ENCODE data around the gene MROH9. TPM values are rescaled to one million over a fixed set of nuclear protein-coding genes. Genes with fewer than 3 reads are reported as not detected.

The MROH9 gene
- total RNA-seq, 1 donor from 2014 or later = not detected

DNA sequence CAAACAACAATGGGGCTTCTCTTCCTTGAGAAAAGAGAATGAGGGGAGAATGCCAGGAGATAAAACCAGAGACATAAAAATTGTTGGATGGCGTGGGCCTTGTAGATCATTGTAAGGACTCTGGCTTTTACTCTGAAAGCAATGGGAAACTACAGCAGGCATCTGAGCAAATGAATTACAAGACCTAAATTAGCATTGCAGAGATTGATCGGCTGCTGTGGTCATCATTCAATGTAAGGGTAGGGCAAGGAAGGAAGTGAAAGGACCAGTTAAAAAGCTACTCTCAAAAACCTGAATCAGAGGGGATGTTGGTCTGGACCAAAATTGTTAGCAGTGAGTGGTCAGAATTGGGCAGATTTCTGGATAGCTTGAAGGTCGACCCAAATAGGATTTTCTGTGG is 176.8 kb downstream of the MROH9 start:
- no peak for DNase-seq (ENCODE audit: low spot score in 2 of 2)
- Histone ChIP-seq H3K36me3 (no peaks in the 10 kb centered on the region), H3K27ac (peak overlapping the region; percentile 55 to 68), H3K4me3 (no peak overlapping the region), H3K27me3 (no peaks in the 10 kb centered on the region), H3K9me3 (no peaks in the 10 kb centered on the region), H3K4me1 (peaks cover 3 to 50% of the 10 kb centered on the region in 2 donors)
- TF ChIP-seq, protein P1, sequence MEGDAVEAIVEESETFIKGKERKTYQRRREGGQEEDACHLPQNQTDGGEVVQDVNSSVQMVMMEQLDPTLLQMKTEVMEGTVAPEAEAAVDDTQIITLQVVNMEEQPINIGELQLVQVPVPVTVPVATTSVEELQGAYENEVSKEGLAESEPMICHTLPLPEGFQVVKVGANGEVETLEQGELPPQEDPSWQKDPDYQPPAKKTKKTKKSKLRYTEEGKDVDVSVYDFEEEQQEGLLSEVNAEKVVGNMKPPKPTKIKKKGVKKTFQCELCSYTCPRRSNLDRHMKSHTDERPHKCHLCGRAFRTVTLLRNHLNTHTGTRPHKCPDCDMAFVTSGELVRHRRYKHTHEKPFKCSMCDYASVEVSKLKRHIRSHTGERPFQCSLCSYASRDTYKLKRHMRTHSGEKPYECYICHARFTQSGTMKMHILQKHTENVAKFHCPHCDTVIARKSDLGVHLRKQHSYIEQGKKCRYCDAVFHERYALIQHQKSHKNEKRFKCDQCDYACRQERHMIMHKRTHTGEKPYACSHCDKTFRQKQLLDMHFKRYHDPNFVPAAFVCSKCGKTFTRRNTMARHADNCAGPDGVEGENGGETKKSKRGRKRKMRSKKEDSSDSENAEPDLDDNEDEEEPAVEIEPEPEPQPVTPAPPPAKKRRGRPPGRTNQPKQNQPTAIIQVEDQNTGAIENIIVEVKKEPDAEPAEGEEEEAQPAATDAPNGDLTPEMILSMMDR (IDR thresholded peaks at IDR 0.05) = no peak
- intact Hi-C loops (cut with DNase I) = loop anchor here (2.0 kb wide), 1 partner anchor 31 kb away; no protein-coding TSS in a partner anchor

DNA sequence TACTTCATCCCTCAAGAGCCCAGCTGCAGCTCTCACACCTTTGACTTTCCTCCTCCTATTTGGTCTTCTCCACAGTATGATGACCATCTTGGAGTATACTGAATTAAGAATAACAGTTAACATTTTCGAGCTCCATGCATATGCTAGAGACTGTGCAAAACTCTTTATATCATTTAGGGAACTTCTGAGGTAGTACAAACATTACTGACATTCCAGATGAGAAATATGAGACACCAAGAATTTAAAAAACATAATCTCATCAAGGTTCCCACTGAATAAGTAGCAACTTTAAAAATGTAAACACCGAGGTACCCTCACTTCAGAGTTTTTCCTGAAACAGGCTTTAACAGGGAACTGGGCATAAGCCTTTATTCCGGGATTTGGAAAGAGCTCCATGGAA is 178.0 kb downstream of the MROH9 start:
- Histone ChIP-seq H3K27me3 (no peaks in the 10 kb centered on the region), H3K9me3 (no peaks in the 10 kb centered on the region), H3K4me3 (no peak overlapping the region), H3K27ac (peak overlapping the region; percentile 68 to 79), H3K4me1 (peaks cover 4 to 48% of the 10 kb centered on the region in 2 donors), H3K36me3 (no peaks in the 10 kb centered on the region)
- TF ChIP-seq, protein P1 (IDR thresholded peaks at IDR 0.05) = no peak
- intact Hi-C loops (cut with DNase I) = loop anchor here (2.0 kb wide), 1 partner anchor 29 kb away; no protein-coding TSS in a partner anchor
- DNase-seq (ENCODE audit: low spot score in 2 of 2) = no peak

Other genes with a start within 250 kb of the MROH9 start
- 6.0 TPM for gene FMO3, start 155.4 kb downstream of the MROH9 start, total RNA-seq
- 90.3 TPM for gene FMO2, start 249.8 kb downstream of the MROH9 start, total RNA-seq